HL-60 (cell line): Measurements from ENCODE around the gene CAMTA1.

Source experiments
- DNase-seq, 2 experiments: peaks; one replicate each; pipeline ENCODE4 v3.0.0-alpha.2; 2010 to 2020; ENCODE audit warnings: low read depth in 1 of 2, low spot score in 1 of 2
- H3K27ac ChIP-seq: fragments of 250-450 bp; sonication (Bioruptor Pico); replicated peaks from 2 replicates; pipeline ENCODE4 v1.5.1; 2020; ENCODE audit warnings: mild to moderate bottlenecking, moderate library complexity
- H3K27me3 ChIP-seq: fragments of 250-450 bp; sonication (Bioruptor Pico); 2 replicates; pipeline ENCODE4 v1.5.1; 2021; ENCODE audit warnings: mild to moderate bottlenecking, moderate library complexity; ENCODE audit not compliant: insufficient read depth, poor library complexity, severe bottlenecking
- H3K4me3 ChIP-seq: replicated peaks from 2 replicates; pipeline ENCODE4 v1.5.1; 2011; ENCODE audit warnings: mild to moderate bottlenecking, control low read depth, low read length; ENCODE audit not compliant: insufficient read depth
- CTCF ChIP-seq: IDR thresholded peaks from one replicate; pipeline ENCODE4 v1.5.1; 2011; ENCODE audit warnings: low read length, control low read depth, inconsistent platforms; ENCODE audit not compliant: insufficient read depth
- GABPA ChIP-seq: IDR thresholded peaks from 2 replicates; pipeline ENCODE4 v1.6.1; 2012; ENCODE audit warnings: low read depth
- POLR2AphosphoS5 ChIP-seq: IDR thresholded peaks from 2 replicates; pipeline ENCODE4 v1.6.1; 2012; ENCODE audit warnings: low read depth
- REST ChIP-seq: IDR thresholded peaks from 2 replicates; pipeline ENCODE4 v1.6.1; 2012; ENCODE audit warnings: low read depth; ENCODE audit not compliant: insufficient replicate concordance
- SPI1 ChIP-seq: IDR thresholded peaks from 2 replicates; pipeline ENCODE4 v1.6.1; 2012; ENCODE audit warnings: low read depth, mild to moderate bottlenecking, borderline replicate concordance

The CAMTA1 gene

DNA sequence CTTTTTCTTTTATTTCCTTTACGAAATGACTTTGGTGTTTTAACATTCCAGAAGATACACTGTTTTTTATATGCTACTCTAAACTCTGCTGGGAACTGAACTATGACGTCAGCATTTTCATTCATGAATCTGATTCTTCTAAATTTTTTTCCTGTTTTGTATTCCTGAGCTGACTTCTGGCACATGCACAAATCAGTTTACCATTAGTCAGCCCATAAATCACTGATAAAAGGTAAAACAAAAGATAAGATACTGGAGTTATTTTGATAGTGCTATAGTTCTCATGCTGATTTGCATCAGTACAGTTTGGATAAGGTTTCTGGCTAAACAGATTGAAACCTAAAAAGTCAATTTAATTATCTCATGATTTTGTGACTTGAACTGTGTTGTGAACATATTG is 10.4 kb downstream of the CAMTA1 start:
- no peaks in the 10 kb centered on the region for H3K27me3 ChIP-seq
- TF ChIP-seq CTCF (no peak), REST (no peak), SPI1 (no peak), GABPA (no peak), POLR2AphosphoS5 (no peak)
- no peak overlapping the region for H3K4me3 ChIP-seq
- DNase-seq, result no peak
- no peak overlapping the region for H3K27ac ChIP-seq

- no peak overlapping the region for H3K27ac ChIP-seq
These were observed 10.8 kb downstream of the CAMTA1 start for GRCh38 chr1:6796095-6796494.

DNA sequence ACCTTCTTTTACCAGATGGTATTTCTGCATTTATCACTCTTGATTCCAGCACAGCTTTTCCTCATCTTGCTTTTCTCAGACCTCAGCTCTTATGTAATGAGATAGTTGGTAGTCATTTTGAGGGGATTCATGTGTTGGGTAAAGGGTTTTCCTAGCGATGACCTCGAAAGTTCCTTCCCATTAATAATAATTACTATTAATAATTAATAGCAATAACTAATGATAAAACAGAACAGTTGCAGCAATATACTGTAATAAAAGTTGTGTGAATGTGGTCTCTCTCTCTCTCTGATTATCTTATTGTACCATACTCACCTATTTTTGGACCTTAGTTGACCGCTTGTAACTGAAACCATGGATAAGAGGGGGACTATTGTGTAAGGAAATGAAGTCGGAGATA is 14.2 kb downstream of the CAMTA1 start:
- no peak for DNase-seq

More at GRCh38 chr1:6796095-6796494, 10.8 kb downstream of the CAMTA1 start:
- H3K27me3 ChIP-seq, result no peaks in the 10 kb centered on the region
- no peak for TF ChIP-seq SPI1
- no peak for TF ChIP-seq GABPA
- no peak for TF ChIP-seq POLR2AphosphoS5
- TF ChIP-seq CTCF, result no peak
- no peak for TF ChIP-seq REST
- DNase-seq, result no peak
- no peak overlapping the region for H3K4me3 ChIP-seq

More for the DNA sequence above, 14.2 kb downstream of the CAMTA1 start:
- Histone ChIP-seq H3K27me3 (no peaks in the 10 kb centered on the region), H3K4me3 (no peak overlapping the region), H3K27ac (no peak overlapping the region)
- TF ChIP-seq REST (no peak), SPI1 (no peak), POLR2AphosphoS5 (no peak), GABPA (no peak), CTCF (no peak)
